GM13976 (cell line): ENCODE results near the gene PHF23.

ENCODE experiments used
- DNase-seq: peaks from one replicate; pipeline ENCODE4 v3.0.0; 2012; ENCODE audit warnings: low spot score
- CTCF ChIP-seq: IDR thresholded peaks from 2 replicates; pipeline ENCODE4 v1.5.1; 2012; ENCODE audit warnings: borderline replicate concordance, mild to moderate bottlenecking; ENCODE audit not compliant: insufficient read depth; ENCODE audit errors: extremely low read depth, missing control alignments, control extremely low read depth
- in situ Hi-C: fragments of 300-500 bp; cut with MboI; formaldehyde crosslinking; loops from one replicate; pipeline ENCODE4 v1.12.0; 2022; ENCODE audit warnings: low sequenced_read_pairs, mixed read lengths, inconsistent platforms; ENCODE audit not compliant: unreplicated experiment

PHF23 gene

GRCh38 chr17:7186241-7186640 lies 53.0 kb downstream of the PHF23 start:
- TF ChIP-seq CTCF: no peak
- in situ Hi-C loops: no loop called here
- DNase-seq: no peak
